Measurements from ENCODE around the gene PEF1. TPM values are rescaled to one million over a fixed set of nuclear protein-coding genes. Genes with fewer than 3 reads are reported as not detected.

Gene PEF1
- total and polyA plus RNA-seq, 2 of the 8 experiments (the other 6 are each of a cell fraction or from before 2014, with no cell fraction given) = 35.2 to 69.2 TPM

GRCh38 chr1:31639543-31639942 is 5.1 kb downstream of the PEF1 start:
- Histone ChIP-seq H2BK12ac (ENCODE audit: low read depth, low read length) (no peak overlapping the region), H3K14ac (ENCODE audit: insufficient read length) (no peak overlapping the region), H3K27ac (ENCODE audit: low read depth, low read length) (no peak overlapping the region), H3K18ac (ENCODE audit: extremely low read depth, low read length) (no peak overlapping the region), H3K23ac (ENCODE audit: insufficient read length) (no peak overlapping the region), H2BK15ac (ENCODE audit: low read length) (no peak overlapping the region), H3K4me2 (ENCODE audit: insufficient read depth in 1 of 2, low read depth in 2 of 2, low read length in 2 of 2) (no peak overlapping the region), H3K27me3 (replicated peaks in 1 of 4; ENCODE audit: control insufficient read depth in 3 of 4, extremely low read depth in 1 of 4, insufficient read depth in 3 of 4, low read length in 3 of 4) (no peaks in the 10 kb centered on the region), H3K36me3 (ENCODE audit: control insufficient read depth in 2 of 4, insufficient read depth in 4 of 4, low read length in 3 of 4) (no peaks in the 10 kb centered on the region; a peak in 1 of 8 replicates), H3K4me3 (ENCODE audit: extremely low read depth in 1 of 4, insufficient read depth in 2 of 4, low read depth in 3 of 4, low read length in 4 of 4) (no peak overlapping the region), H3K9me3 (ENCODE audit: insufficient read depth in 2 of 2, low read depth in 1 of 2, low read length in 1 of 2) (no peaks in the 10 kb centered on the region), H4K91ac (replicated peaks; ENCODE audit: insufficient read length, low read length) (no peak overlapping the region), H2BK5ac (ENCODE audit: low read depth, low read length) (no peak overlapping the region), H3K4ac (replicated peaks; ENCODE audit: insufficient read length, low read depth, low read length) (no peak overlapping the region), H3K79me2 (ENCODE audit: control insufficient read depth in 1 of 2, insufficient read depth in 2 of 2, low read length in 2 of 2) (peaks cover 3 to 72% of the 10 kb centered on the region in 2 experiments; a peak in 2 of 4 replicates), H2BK20ac (ENCODE audit: low read length) (no peak overlapping the region), H2BK120ac (replicated peaks; ENCODE audit: low read depth, low read length) (no peak overlapping the region), H4K20me1 (replicated peaks in 1 of 2; ENCODE audit: control insufficient read depth in 1 of 2, insufficient read depth in 2 of 2, low read length in 2 of 2) (peaks cover 0 to 1% of the 10 kb centered on the region in 2 experiments), H2AFZ (ENCODE audit: low read length) (no peak overlapping the region), H4K8ac (ENCODE audit: extremely low read depth, insufficient read depth, low read length) (no peak overlapping the region), H3K4me1 (replicated peaks in 1 of 4; ENCODE audit: control insufficient read depth in 3 of 4, insufficient read depth in 4 of 4, low read length in 3 of 4) (peaks cover 3 to 14% (median 6%) of the 10 kb centered on the region in 4 experiments; a peak in 4 of 7 replicates), H4K5ac (ENCODE audit: insufficient read length, low read depth, low read length) (no peak overlapping the region), H3K9ac (replicated peaks in 1 of 4; ENCODE audit: extremely low read depth in 1 of 4, low read depth in 3 of 4, low read length in 3 of 4) (no peak overlapping the region), H3K79me1 (ENCODE audit: low read depth, low read length) (peaks cover 14% of the 10 kb centered on the region; the same call in 1 of the 2 replicates), H3K56ac (replicated peaks; ENCODE audit: insufficient read length, low read depth, low read length) (no peak overlapping the region), H3K23me2 (ENCODE audit: low read depth, low read length) (peaks cover 5% of the 10 kb centered on the region), H2AK5ac (ENCODE audit: low read depth, low read length) (no peak overlapping the region)
- DNase-seq (ENCODE audit: low read depth in 1 of 2, low spot score in 2 of 2) (no peak), FAIRE-seq (no peak)
- 73% methylated on average over 5 of the region's 5 CpGs; no CpG with 5 or more reads in 1 of the 2 experiments for WGBS, 2 experiments (ENCODE audit: extremely low coverage in 1 of 2, insufficient coverage in 1 of 2, insufficient read length in 1 of 2, insufficient replicate concordance in 2 of 2, low coverage in 1 of 2, low lambda C conversion rate in 2 of 2, missing lambda C conversion rate in 1 of 2)
- ChIA-PET CTCF (ENCODE audit: partially characterized antibody) (interaction anchor here (0.7 to 8.6 kb wide), 11 partner anchors 10 to 101 kb away, joined by 3 to 40 read pairs (median 5); partner anchors contain the start of gene TINAGL1), POLR2A (ENCODE audit: partially characterized antibody) (interaction anchor here (1.4 kb wide), 1 partner anchor 120 kb away, joined by 3 read pairs; no protein-coding TSS in a partner anchor)
- no peak for TF ChIP-seq SAP30 (IDR thresholded peaks at IDR 0.05; ENCODE audit: insufficient read depth, insufficient replicate concordance, low read length)
- TF ChIP-seq TBP (IDR thresholded peaks at IDR 0.05; ENCODE audit: low read depth, low read length) = no peak
- TF ChIP-seq EP300 (IDR thresholded peaks at IDR 0.05; ENCODE audit: borderline replicate concordance in 1 of 2, low read depth in 2 of 2, low read length in 2 of 2) = no peak
- no peak for TF ChIP-seq BCL11A (IDR thresholded peaks at IDR 0.05; ENCODE audit: low read depth in 2 of 2, low read length in 2 of 2)
- no peak for TF ChIP-seq RNF2 (IDR thresholded peaks at IDR 0.05; ENCODE audit: borderline replicate concordance, low read depth, low read length, missing control alignments, poor library complexity, severe bottlenecking)
- TF ChIP-seq ZNF274 (IDR thresholded peaks at IDR 0.05; ENCODE audit: borderline replicate concordance, extremely low read depth, low read length) = no peak
- no peak for TF ChIP-seq HDAC6 (IDR thresholded peaks at IDR 0.05; ENCODE audit: low read depth, low read length)
- no peak for TF ChIP-seq RAD21 (IDR thresholded peaks at IDR 0.05 in 1 of 2, conservative IDR thresholded peaks at IDR 0.05 in 1 of 2; ENCODE audit: low read depth in 2 of 2, low read length in 2 of 2)
- TF ChIP-seq CTCF (IDR thresholded peaks at IDR 0.05; ENCODE audit: control extremely low read depth in 1 of 3, insufficient read depth in 1 of 3, low read depth in 1 of 3, low read length in 3 of 3) = no peak
- TF ChIP-seq TAF1 (IDR thresholded peaks at IDR 0.05; ENCODE audit: low read depth, low read length) = no peak
